H9 (cell line): ENCODE results near the gene DISC1. TPM values are rescaled to one million over a fixed set of nuclear protein-coding genes. Genes with fewer than 3 reads are reported as not detected.

ENCODE experiments used
- DNase-seq: peaks from one replicate; pipeline ENCODE4 v3.0.0-alpha.2; 2017
- H2AFZ ChIP-seq: one replicate; pipeline ENCODE4 v1.6.1; 2013; ENCODE audit warnings: mild to moderate bottlenecking, low read length, control low read depth, moderate library complexity
- H2AK5ac ChIP-seq: 2 replicates; pipeline ENCODE4 v1.6.1; 2013; ENCODE audit warnings: low read length, control low read depth, mixed read lengths; ENCODE audit not compliant: insufficient read length
- H2BK120ac ChIP-seq: one replicate; pipeline ENCODE4 v1.6.1; 2013; ENCODE audit warnings: low read depth, mild to moderate bottlenecking, low read length, control low read depth, inconsistent platforms; ENCODE audit not compliant: poor library complexity, severe bottlenecking
- H2BK12ac ChIP-seq: 2 replicates; pipeline ENCODE4 v1.6.1; 2013; ENCODE audit warnings: low read length, control low read depth, mixed read lengths, low read depth; ENCODE audit not compliant: insufficient read length
- H2BK15ac ChIP-seq: 2 replicates; pipeline ENCODE4 v1.6.1; 2013; ENCODE audit warnings: low read depth, low read length, control low read depth
- H2BK20ac ChIP-seq: one replicate; pipeline ENCODE4 v1.6.1; 2013; ENCODE audit warnings: low read depth, mild to moderate bottlenecking, low read length, control low read depth, inconsistent platforms; ENCODE audit not compliant: poor library complexity, severe bottlenecking
- H2BK5ac ChIP-seq: 2 replicates; pipeline ENCODE4 v1.6.1; 2013; ENCODE audit warnings: low read length, control low read depth, mixed read lengths; ENCODE audit not compliant: insufficient read length
- H3K14ac ChIP-seq: 2 replicates; pipeline ENCODE4 v1.6.1; 2013; ENCODE audit warnings: low read length, control low read depth; ENCODE audit not compliant: insufficient read depth
- H3K18ac ChIP-seq: 2 replicates; pipeline ENCODE4 v1.6.1; 2013; ENCODE audit warnings: low read depth, mild to moderate bottlenecking, mixed read lengths, low read length, control low read depth; ENCODE audit not compliant: insufficient read length
- H3K23ac ChIP-seq: 2 replicates; pipeline ENCODE4 v1.6.1; 2013; ENCODE audit warnings: low read length, control low read depth, mixed read lengths, low read depth; ENCODE audit not compliant: insufficient read length
- H3K23me2 ChIP-seq: 2 replicates; pipeline ENCODE4 v1.6.1; 2013; ENCODE audit warnings: low read depth, mild to moderate bottlenecking, mixed read lengths, low read length, control low read depth; ENCODE audit not compliant: insufficient read length, poor library complexity, severe bottlenecking
- H3K27ac ChIP-seq: 2 replicates; pipeline ENCODE4 v1.5.1; 2013; ENCODE audit warnings: low read length, control low read depth, mixed read lengths, low read depth; ENCODE audit not compliant: insufficient read length
- H3K27me3 ChIP-seq: 2 replicates; pipeline ENCODE4 v1.6.1; 2013; ENCODE audit warnings: low read length, control low read depth, inconsistent platforms; ENCODE audit not compliant: insufficient read depth
- H3K4ac ChIP-seq: 2 replicates; pipeline ENCODE4 v1.6.1; 2013; ENCODE audit warnings: low read depth, mild to moderate bottlenecking, control low read depth, inconsistent platforms, low read length, moderate library complexity
- H3K4me1 ChIP-seq: 2 replicates; pipeline ENCODE4 v1.6.1; 2013; ENCODE audit warnings: low read length, control low read depth, inconsistent platforms; ENCODE audit not compliant: insufficient read depth
- H3K4me2 ChIP-seq: 2 replicates; pipeline ENCODE4 v1.6.1; 2013; ENCODE audit warnings: low read length, control low read depth, mixed read lengths; ENCODE audit not compliant: insufficient read length, insufficient read depth
- H3K56ac ChIP-seq: 2 replicates; pipeline ENCODE4 v1.6.1; 2013; ENCODE audit warnings: low read depth, mild to moderate bottlenecking, mixed read lengths, low read length, control low read depth; ENCODE audit not compliant: insufficient read length
- H3K79me1 ChIP-seq: 2 replicates; pipeline ENCODE4 v1.6.1; 2013; ENCODE audit warnings: low read depth, mild to moderate bottlenecking, moderate library complexity, low read length, control low read depth, inconsistent platforms; ENCODE audit not compliant: insufficient read depth, poor library complexity, severe bottlenecking
- H3K79me2 ChIP-seq: 2 replicates; pipeline ENCODE4 v1.6.1; 2013; ENCODE audit warnings: low read length, control low read depth, inconsistent platforms; ENCODE audit not compliant: insufficient read depth
- H3K9ac ChIP-seq: 2 replicates; pipeline ENCODE4 v1.6.1; 2013; ENCODE audit warnings: low read length, control low read depth, mixed read lengths; ENCODE audit not compliant: insufficient read length; ENCODE audit errors: extremely low read depth
- H3K9me3 ChIP-seq: one replicate; pipeline ENCODE4 v1.6.1; 2013; ENCODE audit warnings: low read depth, low read length, inconsistent platforms; ENCODE audit not compliant: control insufficient read depth
- H3T11ph ChIP-seq: one replicate; pipeline ENCODE4 v1.6.1; 2013; ENCODE audit warnings: mild to moderate bottlenecking, low read length, control low read depth, inconsistent platforms
- H4K20me1 ChIP-seq: one replicate; pipeline ENCODE4 v1.6.1; 2013; ENCODE audit not compliant: control insufficient read depth, insufficient read length, insufficient read depth
- H4K5ac ChIP-seq: 2 replicates; pipeline ENCODE4 v1.6.1; 2013; ENCODE audit warnings: low read depth, mild to moderate bottlenecking, mixed read lengths, low read length, control low read depth; ENCODE audit not compliant: insufficient read length
- H4K8ac ChIP-seq: replicated peaks from 2 replicates; pipeline ENCODE4 v1.6.1; 2013; ENCODE audit warnings: low read length, control low read depth, mixed read lengths, low read depth; ENCODE audit not compliant: insufficient read length
- H4K91ac ChIP-seq: 2 replicates; pipeline ENCODE4 v1.6.1; 2013; ENCODE audit warnings: low read depth, mild to moderate bottlenecking, moderate library complexity, mixed read lengths, low read length, control low read depth; ENCODE audit not compliant: insufficient read length
- H3K27ac Mint-ChIP-seq, 3 experiments: 2 replicates in 2 of 3; 3 replicates in 1 of 3; pipeline ENCODE4 v1.8.0; 2020 to 2021; ENCODE audit warnings: mixed read lengths in 3 of 3, mild to moderate bottlenecking in 1 of 3, moderate library complexity in 1 of 3
- H3K27me3 Mint-ChIP-seq: 2 replicates; pipeline ENCODE4 v1.8.0; 2021; ENCODE audit warnings: low read depth, mild to moderate bottlenecking, moderate library complexity, mixed read lengths
- H3K36me3 Mint-ChIP-seq, 3 experiments: 2 replicates in 2 of 3; 3 replicates in 1 of 3; pipeline ENCODE4 v1.8.0; 2020 to 2021; ENCODE audit warnings: low read depth in 3 of 3, mixed read lengths in 3 of 3; ENCODE audit not compliant: insufficient read depth in 1 of 3
- H3K4me1 Mint-ChIP-seq, 2 experiments: 2 replicates each; pipeline ENCODE4 v1.8.0; 2020; ENCODE audit warnings: mixed read lengths in 2 of 2
- H3K4me3 Mint-ChIP-seq, 2 experiments: 2 replicates in 1 of 2; 3 replicates in 1 of 2; pipeline ENCODE4 v1.8.0; 2020 to 2021; ENCODE audit warnings: mild to moderate bottlenecking in 2 of 2, mixed read lengths in 2 of 2, moderate library complexity in 1 of 2
- H3K9me3 Mint-ChIP-seq, 2 experiments: 2 replicates in 1 of 2; 3 replicates in 1 of 2; pipeline ENCODE4 v1.8.0; 2020; ENCODE audit warnings: mild to moderate bottlenecking in 2 of 2, mixed read lengths in 2 of 2, moderate library complexity in 1 of 2
- WGBS: extraction: QIAGEN DNeasy Blood & Tissue Kit; methylation state at CpG from one replicate; pipeline ENCODE4 v1.1.7; 2013; ENCODE audit warnings: missing lambda C conversion rate, low lambda C conversion rate, mixed read lengths; ENCODE audit not compliant: insufficient read length; ENCODE audit errors: extremely low coverage; 5-methylcytosine and 5-hydroxymethylcytosine counted together
- total RNA-seq: library from RNA; stranded (reverse); gene quantifications from 2 replicates; pipeline ENCODE4 v1.2.1, GENCODE V29; 2021
- TF ChIP-seq, protein P1 (sequence below): fragments of 200-600 bp; sonication (generic); conservative IDR thresholded peaks from 3 replicates; pipeline ENCODE4 v1.8.0; 2021; ENCODE audit warnings: antibody characterized with exemption, mild to moderate bottlenecking

Gene DISC1
- total RNA-seq, 1 experiment from 2014 or later = 2.5 TPM

DNA sequence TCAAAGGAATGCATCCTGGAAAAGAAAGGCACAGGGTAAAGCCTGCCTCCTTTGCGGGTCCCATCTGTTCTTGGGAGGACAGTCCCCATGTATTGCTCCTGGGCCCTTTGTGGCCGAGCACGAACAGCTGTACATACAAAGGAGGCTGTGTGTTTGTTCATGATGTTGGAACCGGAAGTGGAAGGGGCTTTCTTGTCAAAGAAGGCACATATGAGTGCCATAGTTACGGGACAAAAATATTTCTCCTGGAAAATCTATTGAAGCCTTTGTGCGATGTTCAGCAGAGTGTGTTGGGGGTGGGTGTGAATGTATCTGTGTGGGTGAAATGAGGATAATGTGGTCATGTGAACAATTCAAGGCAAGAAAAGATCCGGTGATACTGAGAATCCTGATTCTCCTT, 297.6 kb downstream of the DISC1 start:
- H3K27ac Mint-ChIP-seq = no peak overlapping the region
- Histone ChIP-seq H3K9me3 (no peaks in the 10 kb centered on the region), H3K9ac (no peak overlapping the region), H4K91ac (no peak overlapping the region), H4K8ac (no peak overlapping the region), H4K5ac (no peak overlapping the region), H2BK12ac (no peak overlapping the region), H3K4me2 (no peak overlapping the region), H2AK5ac (no peak overlapping the region), H2BK20ac (no peak overlapping the region), H3K79me1 (no peaks in the 10 kb centered on the region), H3K14ac (no peak overlapping the region), H2BK15ac (no peak overlapping the region), H3K79me2 (no peaks in the 10 kb centered on the region), H3T11ph (no peak overlapping the region), H3K4me1 (no peaks in the 10 kb centered on the region), H3K4ac (no peak overlapping the region), H3K23ac (no peak overlapping the region), H2BK5ac (no peak overlapping the region), H2BK120ac (no peak overlapping the region), H3K56ac (no peak overlapping the region), H2AFZ (no peak overlapping the region), H4K20me1 (no peaks in the 10 kb centered on the region), H3K27me3 (no peaks in the 10 kb centered on the region), H3K18ac (no peak overlapping the region), H3K27ac (no peak overlapping the region), H3K23me2 (no peaks in the 10 kb centered on the region)
- H3K4me1 Mint-ChIP-seq = peaks cover 13 to 18% of the 10 kb centered on the region in 2 experiments
- H3K4me3 Mint-ChIP-seq = no peak overlapping the region
- H3K27me3 Mint-ChIP-seq = peaks cover 19% of the 10 kb centered on the region
- H3K36me3 Mint-ChIP-seq = no peaks in the 10 kb centered on the region
- no CpG with 5 or more reads among the region's 7 CpGs for WGBS
- H3K9me3 Mint-ChIP-seq = no peaks in the 10 kb centered on the region
- DNase-seq = no peak
- TF ChIP-seq, protein P1, sequence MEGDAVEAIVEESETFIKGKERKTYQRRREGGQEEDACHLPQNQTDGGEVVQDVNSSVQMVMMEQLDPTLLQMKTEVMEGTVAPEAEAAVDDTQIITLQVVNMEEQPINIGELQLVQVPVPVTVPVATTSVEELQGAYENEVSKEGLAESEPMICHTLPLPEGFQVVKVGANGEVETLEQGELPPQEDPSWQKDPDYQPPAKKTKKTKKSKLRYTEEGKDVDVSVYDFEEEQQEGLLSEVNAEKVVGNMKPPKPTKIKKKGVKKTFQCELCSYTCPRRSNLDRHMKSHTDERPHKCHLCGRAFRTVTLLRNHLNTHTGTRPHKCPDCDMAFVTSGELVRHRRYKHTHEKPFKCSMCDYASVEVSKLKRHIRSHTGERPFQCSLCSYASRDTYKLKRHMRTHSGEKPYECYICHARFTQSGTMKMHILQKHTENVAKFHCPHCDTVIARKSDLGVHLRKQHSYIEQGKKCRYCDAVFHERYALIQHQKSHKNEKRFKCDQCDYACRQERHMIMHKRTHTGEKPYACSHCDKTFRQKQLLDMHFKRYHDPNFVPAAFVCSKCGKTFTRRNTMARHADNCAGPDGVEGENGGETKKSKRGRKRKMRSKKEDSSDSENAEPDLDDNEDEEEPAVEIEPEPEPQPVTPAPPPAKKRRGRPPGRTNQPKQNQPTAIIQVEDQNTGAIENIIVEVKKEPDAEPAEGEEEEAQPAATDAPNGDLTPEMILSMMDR = no peak
